OCI-LY1 (cell line): Measurements from ENCODE around the gene RGS16.

ENCODE experiments used
- H2AFZ ChIP-seq: fragments of 200-600 bp; sonication (generic), shearing (Covaris generic); 2 replicates; pipeline ENCODE4 v1.6.0; 2014; ENCODE audit warnings: antibody characterized with exemption, mild to moderate bottlenecking, low read length
- H3F3A ChIP-seq: fragments of 200-600 bp; sonication (generic), shearing (Covaris generic); 2 replicates; pipeline ENCODE4 v1.6.0; 2014; ENCODE audit warnings: mild to moderate bottlenecking, antibody characterized with exemption, low read length, moderate library complexity; ENCODE audit not compliant: insufficient read depth
- H3K27ac ChIP-seq: fragments of 200-600 bp; sonication (generic); 2 replicates; pipeline ENCODE4 v1.5.1; 2014; ENCODE audit warnings: low read length, mixed run types, mild to moderate bottlenecking, low read depth; ENCODE audit not compliant: poor library complexity, severe bottlenecking
- H3K27me3 ChIP-seq: fragments of 200-600 bp; sonication (generic); 2 replicates; pipeline ENCODE4 v1.6.0; 2014; ENCODE audit warnings: antibody characterized with exemption, mild to moderate bottlenecking, low read length, moderate library complexity; ENCODE audit not compliant: insufficient read depth
- H3K36me3 ChIP-seq: fragments of 200-600 bp; sonication (generic); 2 replicates; pipeline ENCODE4 v1.6.1; 2014; ENCODE audit warnings: mild to moderate bottlenecking, antibody characterized with exemption, low read length, moderate library complexity, mixed read lengths; ENCODE audit not compliant: insufficient read depth
- H3K4me1 ChIP-seq: fragments of 200-600 bp; sonication (generic); 2 replicates; pipeline ENCODE4 v1.5.1; 2014; ENCODE audit warnings: mild to moderate bottlenecking, low read length, moderate library complexity; ENCODE audit not compliant: insufficient read depth, severe bottlenecking
- H3K4me2 ChIP-seq: fragments of 200-600 bp; sonication (generic), shearing (Covaris generic); 2 replicates; pipeline ENCODE4 v1.6.1; 2014; ENCODE audit warnings: low read length
- H3K4me3 ChIP-seq: fragments of 200-600 bp; sonication (generic); 2 replicates; pipeline ENCODE4 v1.5.1; 2014; ENCODE audit warnings: low read length, low read depth, mild to moderate bottlenecking, mixed read lengths; ENCODE audit not compliant: poor library complexity, severe bottlenecking
- H3K79me2 ChIP-seq: fragments of 200-600 bp; shearing (Covaris generic); 2 replicates; pipeline ENCODE4 v1.6.1; 2016; ENCODE audit warnings: mixed run types, low read length, mixed read lengths; ENCODE audit not compliant: insufficient read depth
- H3K9ac ChIP-seq: fragments of 200-600 bp; sonication (generic), shearing (Covaris generic); 2 replicates; pipeline ENCODE4 v1.6.1; 2014; ENCODE audit warnings: mild to moderate bottlenecking, low read length, mixed read lengths
- H3K9me2 ChIP-seq: fragments of 200-600 bp; sonication (generic), shearing (Covaris generic); 2 replicates; pipeline ENCODE4 v1.6.1; 2014; ENCODE audit warnings: low read depth, mild to moderate bottlenecking, low read length, mixed read lengths
- H3K9me3 ChIP-seq: fragments of 200-600 bp; shearing (Covaris generic); 2 replicates; pipeline ENCODE4 v1.6.1; 2014; ENCODE audit warnings: low read length, mixed read lengths
- H4K20me1 ChIP-seq: fragments of 200-600 bp; sonication (generic), shearing (Covaris generic); 2 replicates; pipeline ENCODE4 v1.6.0; 2016; ENCODE audit warnings: mild to moderate bottlenecking, low read length; ENCODE audit not compliant: insufficient read depth
- CTCF ChIP-seq: fragments of 200-600 bp; sonication (generic), shearing (Covaris generic); IDR thresholded peaks from 2 replicates; pipeline ENCODE4 v1.5.1; 2017; ENCODE audit warnings: mild to moderate bottlenecking, antibody characterized with exemption, low read length, moderate library complexity, mixed read lengths
- EZH2 ChIP-seq: fragments of 200-600 bp; sonication (generic), shearing (Covaris generic); IDR thresholded peaks from 2 replicates; pipeline ENCODE4 v1.8.0; 2017; ENCODE audit warnings: borderline replicate concordance, mixed run types, mild to moderate bottlenecking, antibody characterized with exemption, low read length, moderate library complexity, mixed read lengths

Gene RGS16

GRCh38 chr1:182631053-182631677 is 27.0 kb upstream of the RGS16 start:
- H2AFZ ChIP-seq, result no peak overlapping the region
- TF ChIP-seq EZH2, result no peak
- TF ChIP-seq CTCF, result no peak
- no peak overlapping the region for H3K9ac ChIP-seq
- H4K20me1 ChIP-seq, result no peaks in the 10 kb centered on the region
- no peaks in the 10 kb centered on the region for H3F3A ChIP-seq
- no peak overlapping the region for H3K4me3 ChIP-seq
- no peak overlapping the region for H3K4me2 ChIP-seq
- H3K4me1 ChIP-seq, result peaks cover 65% of the 10 kb centered on the region
- H3K9me2 ChIP-seq, result no peaks in the 10 kb centered on the region
- H3K79me2 ChIP-seq, result no peaks in the 10 kb centered on the region
- H3K27ac ChIP-seq, result peak overlapping the region; percentile 70
- no peaks in the 10 kb centered on the region for H3K27me3 ChIP-seq
- H3K9me3 ChIP-seq, result no peaks in the 10 kb centered on the region
- H3K36me3 ChIP-seq, result no peaks in the 10 kb centered on the region

- Histone ChIP-seq H3K9ac (peak overlapping the region; percentile 8; the same call in 1 of the 2 replicates), H3F3A (no peaks in the 10 kb centered on the region), H4K20me1 (no peaks in the 10 kb centered on the region), H3K79me2 (no peaks in the 10 kb centered on the region), H3K4me1 (peaks cover 61% of the 10 kb centered on the region), H3K4me3 (no peak overlapping the region), H2AFZ (no peak overlapping the region), H3K36me3 (no peaks in the 10 kb centered on the region), H3K27ac (peak overlapping the region; percentile 70), H3K27me3 (no peaks in the 10 kb centered on the region), H3K4me2 (no peak overlapping the region), H3K9me3 (no peaks in the 10 kb centered on the region), H3K9me2 (no peaks in the 10 kb centered on the region)
- no peak for TF ChIP-seq CTCF
- no peak for TF ChIP-seq EZH2
These were observed 26.4 kb upstream of the RGS16 start for GRCh38 chr1:182630586-182630985.

- Histone ChIP-seq H3K9ac (no peak overlapping the region; the same call in 1 of the 2 replicates), H3K27me3 (no peaks in the 10 kb centered on the region), H3K27ac (peak overlapping the region; percentile 70), H4K20me1 (no peaks in the 10 kb centered on the region), H2AFZ (no peak overlapping the region), H3F3A (no peaks in the 10 kb centered on the region), H3K4me1 (peaks cover 51% of the 10 kb centered on the region), H3K79me2 (no peaks in the 10 kb centered on the region), H3K9me3 (no peaks in the 10 kb centered on the region), H3K4me3 (no peak overlapping the region), H3K4me2 (peak overlapping the region; percentile 6; the same call in 1 of the 2 replicates), H3K9me2 (no peaks in the 10 kb centered on the region), H3K36me3 (no peaks in the 10 kb centered on the region)
- TF ChIP-seq EZH2, result no peak
- no peak for TF ChIP-seq CTCF
These were observed 25.4 kb upstream of the RGS16 start for GRCh38 chr1:182629499-182630096.
